Activated CD4-positive, alpha-beta T cell treated with anti-CD3 and anti-CD28 coated beads for 36 hours (primary cell): ENCODE measurements around the gene CDKN2AIP. TPM values are rescaled to one million over a fixed set of nuclear protein-coding genes. Genes with fewer than 3 reads are reported as not detected.
"Not testable (repeated sequence)": the region's sequence is repeated elsewhere in the genome, so short reads cannot be mapped to it uniquely, and the experiment has no call there.

Experiments
- ATAC-seq: fragments of 200-7000 bp; cut with Tn5 transposase; one replicate; pipeline ENCODE4 v1.10.0; 2021; ENCODE audit warnings: mild to moderate bottlenecking, moderate library complexity
- CTCF ChIA-PET: fragments of 350-600 bp; sonication (Branson Sonifier 250); formaldehyde crosslinking; loops from one replicate; lab custom pipeline; 2021; ENCODE audit warnings: antibody characterized with exemption; lab: Charles Lee
- POLR2A ChIA-PET: fragments of 350-600 bp; sonication (Branson Sonifier 250); formaldehyde crosslinking; loops from one replicate; lab custom pipeline; 2021; ENCODE audit warnings: antibody characterized with exemption, inconsistent platforms; lab: Charles Lee
- DNase-seq: peaks from one replicate; pipeline ENCODE4 v3.0.0-alpha.2; 2020
- H3K27ac Mint-ChIP-seq: one replicate; pipeline ENCODE4 v1.8.0; 2021; ENCODE audit warnings: mixed read lengths
- H3K27me3 Mint-ChIP-seq: one replicate; pipeline ENCODE4 v1.8.0; 2021; ENCODE audit warnings: mixed read lengths
- H3K36me3 Mint-ChIP-seq: one replicate; pipeline ENCODE4 v1.8.0; 2021; ENCODE audit warnings: low read depth, mixed read lengths
- H3K4me1 Mint-ChIP-seq: one replicate; pipeline ENCODE4 v1.8.0; 2021; ENCODE audit warnings: mixed read lengths
- H3K4me3 Mint-ChIP-seq: one replicate; pipeline ENCODE4 v1.8.0; 2021; ENCODE audit warnings: mild to moderate bottlenecking, moderate library complexity, mixed read lengths
- H3K9me3 Mint-ChIP-seq: one replicate; pipeline ENCODE4 v1.8.0; 2021; ENCODE audit warnings: low read depth, mixed read lengths
- intact Hi-C, 2 experiments: fragments of 100-400 bp; cut with DNase I in 1 of 2; cut with micrococcal nuclease in 1 of 2; formaldehyde crosslinking; loops; one replicate each; pipeline versions ENCODE4 v1.14.2 to v1.15.1; 2022 to 2024; cut with DNase I, micrococcal nuclease
- total RNA-seq, 2 experiments: library from RNA; stranded (reverse); gene quantifications; one replicate each; pipeline ENCODE4 v1.2.3, GENCODE V29; 2021

CDKN2AIP gene
- total RNA-seq, 2 experiments from 2014 or later, result 19.4 to 22.8 TPM

GRCh38 chr4:183469285-183469684 is 24.8 kb downstream of the CDKN2AIP start:
- no peak overlapping the region for H3K4me3 Mint-ChIP-seq
- ATAC-seq (no peak), DNase-seq (no peak)
- no peak overlapping the region for H3K27ac Mint-ChIP-seq
- H3K27me3 Mint-ChIP-seq, result no peaks in the 10 kb centered on the region
- intact Hi-C loops, result no loop called here
- H3K9me3 Mint-ChIP-seq, result peaks cover under 1% of the 10 kb centered on the region
- ChIA-PET CTCF (interaction anchor here (0.5 to 1.8 kb wide), 7 partner anchors 9 to 181 kb away, joined by 3 to 6 read pairs (median 3); no protein-coding TSS in a partner anchor), POLR2A (no interaction called here)
- H3K4me1 Mint-ChIP-seq, result no peaks in the 10 kb centered on the region
- H3K36me3 Mint-ChIP-seq, result no peaks in the 10 kb centered on the region

GRCh38 chr4:183469936-183470335 is 25.5 kb downstream of the CDKN2AIP start:
- no peaks in the 10 kb centered on the region for H3K9me3 Mint-ChIP-seq
- ATAC-seq (no peak), DNase-seq (no peak)
- H3K4me3 Mint-ChIP-seq, result no peak overlapping the region
- no peaks in the 10 kb centered on the region for H3K36me3 Mint-ChIP-seq
- intact Hi-C loops, result loop anchor here in 1 of 2 experiments (2.0 kb wide), 1 partner anchor 631 kb away; no protein-coding TSS in a partner anchor
- CTCF ChIA-PET, result interaction anchor here (1.0 to 1.8 kb wide), 4 partner anchors 10 to 153 kb away, joined by 3 to 6 read pairs (median 3); no protein-coding TSS in a partner anchor
- H3K27me3 Mint-ChIP-seq, result no peaks in the 10 kb centered on the region
- POLR2A ChIA-PET, result no interaction called here
- no peaks in the 10 kb centered on the region for H3K4me1 Mint-ChIP-seq
- H3K27ac Mint-ChIP-seq, result no peak overlapping the region

- no peak overlapping the region for H3K4me3 Mint-ChIP-seq
- intact Hi-C loops, result loop anchor here in 1 of 2 experiments (2.0 kb wide), 1 partner anchor 630 kb away; no protein-coding TSS in a partner anchor
These were observed 26.4 kb downstream of the CDKN2AIP start for GRCh38 chr4:183470821-183471220.

GRCh38 chr4:183471946-183472708 is 27.7 kb downstream of the CDKN2AIP start:
- H3K4me3 Mint-ChIP-seq, result no peak overlapping the region

More at GRCh38 chr4:183470821-183471220, 26.4 kb downstream of the CDKN2AIP start:
- DNase-seq, result no peak
- Mint-ChIP-seq H3K4me1 (no peaks in the 10 kb centered on the region), H3K36me3 (no peaks in the 10 kb centered on the region), H3K27me3 (no peaks in the 10 kb centered on the region), H3K9me3 (no peaks in the 10 kb centered on the region), H3K27ac (no peak overlapping the region)
- no peak for ATAC-seq
- POLR2A ChIA-PET, result no interaction called here
- CTCF ChIA-PET, result interaction anchor here (0.8 to 1.5 kb wide), 5 partner anchors 11 to 125 kb away, joined by 3 to 5 read pairs (median 3); no protein-coding TSS in a partner anchor

GRCh38 chr4:183478123-183478522 is 33.7 kb downstream of the CDKN2AIP start:
- H3K36me3 Mint-ChIP-seq, result no peaks in the 10 kb centered on the region
- CTCF ChIA-PET, result no interaction called here
- intact Hi-C loops, result no loop called here
- no peak for DNase-seq
- no peak overlapping the region for H3K4me3 Mint-ChIP-seq
- no peak overlapping the region for H3K27ac Mint-ChIP-seq
- H3K9me3 Mint-ChIP-seq, result no peaks in the 10 kb centered on the region
- POLR2A ChIA-PET, result no interaction called here
- no peak for ATAC-seq
- H3K27me3 Mint-ChIP-seq, result no peaks in the 10 kb centered on the region
- no peaks in the 10 kb centered on the region for H3K4me1 Mint-ChIP-seq

More at GRCh38 chr4:183471946-183472708, 27.7 kb downstream of the CDKN2AIP start:
- CTCF ChIA-PET, result interaction anchor here (0.7 to 1.5 kb wide), 5 partner anchors 10 to 214 kb away, joined by 3 to 4 read pairs (median 3); no protein-coding TSS in a partner anchor
- DNase-seq (peak; percentile 91), ATAC-seq (peak; percentile 84)
- no peaks in the 10 kb centered on the region for H3K36me3 Mint-ChIP-seq
- no peak overlapping the region for H3K27ac Mint-ChIP-seq
- POLR2A ChIA-PET, result no interaction called here
- no peaks in the 10 kb centered on the region for H3K9me3 Mint-ChIP-seq
- no peaks in the 10 kb centered on the region for H3K27me3 Mint-ChIP-seq
- intact Hi-C loops, result loop anchor here (1.0 to 2.0 kb wide), 6 partner anchors 32 to 697 kb away; no protein-coding TSS in a partner anchor
- H3K4me1 Mint-ChIP-seq, result no peaks in the 10 kb centered on the region

- H3K27me3 Mint-ChIP-seq, result no peaks in the 10 kb centered on the region
- no peaks in the 10 kb centered on the region for H3K4me1 Mint-ChIP-seq
- H3K27ac Mint-ChIP-seq, result no peak overlapping the region
- ATAC-seq, result no peak
- ChIA-PET CTCF (no interaction called here), POLR2A (no interaction called here)
- no peaks in the 10 kb centered on the region for H3K9me3 Mint-ChIP-seq
- intact Hi-C loops, result no loop called here
- no peaks in the 10 kb centered on the region for H3K36me3 Mint-ChIP-seq
- DNase-seq, result no peak
- no peak overlapping the region for H3K4me3 Mint-ChIP-seq
These were observed 34.5 kb downstream of the CDKN2AIP start for GRCh38 chr4:183478926-183479325.

GRCh38 chr4:183482515-183483095 is 38.2 kb downstream of the CDKN2AIP start:
- DNase-seq, POLR2A ChIA-PET, intact Hi-C loops, H3K36me3 Mint-ChIP-seq, H3K9me3 Mint-ChIP-seq, H3K4me3 Mint-ChIP-seq, H3K27me3 Mint-ChIP-seq, H3K4me1 Mint-ChIP-seq, ATAC-seq, H3K27ac Mint-ChIP-seq: not testable (repeated sequence)
- CTCF ChIA-PET, result interaction anchor here (0.6 kb wide), 1 partner anchor 1446 kb away, joined by 3 read pairs; no protein-coding TSS in a partner anchor

GRCh38 chr4:183483997-183484396 is 39.6 kb downstream of the CDKN2AIP start:
- intact Hi-C loops, result no loop called here
- H3K9me3 Mint-ChIP-seq, result no peaks in the 10 kb centered on the region
- H3K4me1 Mint-ChIP-seq, result no peaks in the 10 kb centered on the region
- H3K27ac Mint-ChIP-seq, result no peak overlapping the region
- no peak overlapping the region for H3K4me3 Mint-ChIP-seq
- no peaks in the 10 kb centered on the region for H3K27me3 Mint-ChIP-seq
- H3K36me3 Mint-ChIP-seq, result no peaks in the 10 kb centered on the region
- CTCF ChIA-PET, result interaction anchor here (0.6 kb wide), 1 partner anchor 10 kb away, joined by 3 read pairs; no protein-coding TSS in a partner anchor
- POLR2A ChIA-PET, result no interaction called here
- ATAC-seq (no peak), DNase-seq (no peak)

- Mint-ChIP-seq H3K4me3 (no peak overlapping the region), H3K4me1 (no peaks in the 10 kb centered on the region), H3K9me3 (no peaks in the 10 kb centered on the region), H3K27me3 (no peaks in the 10 kb centered on the region), H3K27ac (no peak overlapping the region), H3K36me3 (no peaks in the 10 kb centered on the region)
- ATAC-seq, result no peak
- intact Hi-C loops, result no loop called here
- ChIA-PET POLR2A (interaction anchor here (0.6 kb wide), 1 partner anchor 259 kb away, joined by 3 read pairs; no protein-coding TSS in a partner anchor), CTCF (interaction anchor here (0.6 to 0.9 kb wide), 2 partner anchors 206 to 1215 kb away, joined by 3 read pairs; no protein-coding TSS in a partner anchor)
- DNase-seq, result no peak
These were observed 41.1 kb downstream of the CDKN2AIP start for GRCh38 chr4:183485411-183486160.

GRCh38 chr4:183492791-183493222 is 48.4 kb downstream of the CDKN2AIP start:
- Mint-ChIP-seq H3K27me3 (no peaks in the 10 kb centered on the region), H3K27ac (no peak overlapping the region), H3K36me3 (peaks cover 14% of the 10 kb centered on the region), H3K4me1 (no peaks in the 10 kb centered on the region), H3K4me3 (no peak overlapping the region), H3K9me3 (peaks cover 8% of the 10 kb centered on the region)
- no peak for DNase-seq
- intact Hi-C loops, result no loop called here
- ChIA-PET POLR2A (no interaction called here), CTCF (no interaction called here)
- ATAC-seq, result no peak

GRCh38 chr4:183493246-183493645 is 48.8 kb downstream of the CDKN2AIP start:
- Mint-ChIP-seq H3K4me1 (no peaks in the 10 kb centered on the region), H3K27ac (no peak overlapping the region), H3K27me3 (no peaks in the 10 kb centered on the region), H3K9me3 (peaks cover 8% of the 10 kb centered on the region), H3K4me3 (no peak overlapping the region), H3K36me3 (peaks cover 14% of the 10 kb centered on the region)
- ATAC-seq (no peak), DNase-seq (no peak)
- ChIA-PET CTCF (no interaction called here), POLR2A (no interaction called here)
- intact Hi-C loops, result no loop called here
